HG03097 (cell line): ENCODE results near the gene FAT1.
"Not testable (repeated sequence)": the region's sequence is repeated elsewhere in the genome, so short reads cannot be mapped to it uniquely, and the experiment has no call there.

Experiments used
- ATAC-seq: cut with Tn5 transposase; IDR thresholded peaks from one replicate; pipeline ENCODE4 v1.9.1; 2021; ENCODE audit not compliant: unreplicated experiment, low FRiP score

FAT1 gene, protein sequence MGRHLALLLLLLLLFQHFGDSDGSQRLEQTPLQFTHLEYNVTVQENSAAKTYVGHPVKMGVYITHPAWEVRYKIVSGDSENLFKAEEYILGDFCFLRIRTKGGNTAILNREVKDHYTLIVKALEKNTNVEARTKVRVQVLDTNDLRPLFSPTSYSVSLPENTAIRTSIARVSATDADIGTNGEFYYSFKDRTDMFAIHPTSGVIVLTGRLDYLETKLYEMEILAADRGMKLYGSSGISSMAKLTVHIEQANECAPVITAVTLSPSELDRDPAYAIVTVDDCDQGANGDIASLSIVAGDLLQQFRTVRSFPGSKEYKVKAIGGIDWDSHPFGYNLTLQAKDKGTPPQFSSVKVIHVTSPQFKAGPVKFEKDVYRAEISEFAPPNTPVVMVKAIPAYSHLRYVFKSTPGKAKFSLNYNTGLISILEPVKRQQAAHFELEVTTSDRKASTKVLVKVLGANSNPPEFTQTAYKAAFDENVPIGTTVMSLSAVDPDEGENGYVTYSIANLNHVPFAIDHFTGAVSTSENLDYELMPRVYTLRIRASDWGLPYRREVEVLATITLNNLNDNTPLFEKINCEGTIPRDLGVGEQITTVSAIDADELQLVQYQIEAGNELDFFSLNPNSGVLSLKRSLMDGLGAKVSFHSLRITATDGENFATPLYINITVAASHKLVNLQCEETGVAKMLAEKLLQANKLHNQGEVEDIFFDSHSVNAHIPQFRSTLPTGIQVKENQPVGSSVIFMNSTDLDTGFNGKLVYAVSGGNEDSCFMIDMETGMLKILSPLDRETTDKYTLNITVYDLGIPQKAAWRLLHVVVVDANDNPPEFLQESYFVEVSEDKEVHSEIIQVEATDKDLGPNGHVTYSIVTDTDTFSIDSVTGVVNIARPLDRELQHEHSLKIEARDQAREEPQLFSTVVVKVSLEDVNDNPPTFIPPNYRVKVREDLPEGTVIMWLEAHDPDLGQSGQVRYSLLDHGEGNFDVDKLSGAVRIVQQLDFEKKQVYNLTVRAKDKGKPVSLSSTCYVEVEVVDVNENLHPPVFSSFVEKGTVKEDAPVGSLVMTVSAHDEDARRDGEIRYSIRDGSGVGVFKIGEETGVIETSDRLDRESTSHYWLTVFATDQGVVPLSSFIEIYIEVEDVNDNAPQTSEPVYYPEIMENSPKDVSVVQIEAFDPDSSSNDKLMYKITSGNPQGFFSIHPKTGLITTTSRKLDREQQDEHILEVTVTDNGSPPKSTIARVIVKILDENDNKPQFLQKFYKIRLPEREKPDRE (N-terminal part only)

GRCh38 chr4:186723292-186724057, at the start of gene FAT1:
Gene FAT1, minus strand, starts transcription at chr4:186723856. Its CDS starts 14,029 bp downstream, at chr4:186709827.
- no peak for ATAC-seq

GRCh38 chr4:186772936-186773487, 49.4 kb upstream of the FAT1 start:
- ATAC-seq: no peak

- ATAC-seq: no peak
These were observed 48.0 kb upstream of the FAT1 start for GRCh38 chr4:186771624-186772023.

DNA sequence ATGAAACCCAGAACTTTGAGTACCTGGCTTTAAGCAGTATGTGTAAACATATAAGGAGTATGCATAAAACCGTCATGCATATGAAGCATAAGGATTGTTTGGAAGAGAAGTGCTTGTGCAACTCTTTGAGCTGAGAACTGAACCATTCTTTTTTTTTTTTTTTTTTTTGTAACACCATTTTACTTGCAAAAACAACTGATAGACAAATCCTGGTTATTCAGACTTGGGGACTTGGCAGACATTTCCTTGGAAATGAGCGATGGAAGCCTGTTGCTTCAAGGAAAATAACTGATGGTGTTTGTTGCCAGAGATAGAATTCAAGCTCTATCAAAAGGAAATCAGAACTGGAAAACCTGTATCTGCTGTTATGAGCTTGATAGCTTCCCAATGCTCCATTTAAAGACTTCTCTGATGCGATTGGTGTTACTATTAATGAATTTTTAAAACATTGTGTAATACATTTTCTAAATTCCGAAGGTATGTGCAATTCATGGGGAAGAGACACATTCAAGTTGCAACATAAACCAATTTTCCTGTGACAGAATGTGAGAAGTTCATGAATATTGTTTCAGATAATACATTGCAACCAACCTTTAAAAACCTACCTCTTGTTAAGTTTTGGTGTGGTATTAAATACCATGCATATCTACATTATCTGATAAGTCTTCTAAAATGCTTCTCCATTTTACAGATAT, 47.0 kb upstream of the FAT1 start:
- no peak for ATAC-seq

DNA sequence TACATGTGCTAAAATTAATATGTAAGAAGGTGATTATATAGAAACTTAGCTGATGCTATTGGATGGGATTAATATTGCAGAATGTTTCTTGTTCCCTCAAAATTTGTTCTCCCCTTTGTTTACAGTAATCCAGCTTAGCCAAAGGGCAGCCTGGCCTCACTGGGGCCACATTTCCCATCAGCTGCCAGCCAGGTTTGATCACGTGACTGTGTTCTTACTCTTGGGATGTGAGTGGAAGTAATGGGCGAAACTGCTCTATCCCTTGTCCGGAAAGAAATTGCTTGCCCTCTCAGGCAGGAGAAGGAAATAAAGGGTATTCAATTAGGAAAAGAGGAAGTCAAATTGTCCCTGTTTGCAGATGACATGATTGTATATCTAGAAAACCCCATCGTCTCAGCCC, 44.1 kb upstream of the FAT1 start:
- no peak for ATAC-seq

GRCh38 chr4:186765673-186766546, 42.3 kb upstream of the FAT1 start:
- ATAC-seq: no peak

DNA sequence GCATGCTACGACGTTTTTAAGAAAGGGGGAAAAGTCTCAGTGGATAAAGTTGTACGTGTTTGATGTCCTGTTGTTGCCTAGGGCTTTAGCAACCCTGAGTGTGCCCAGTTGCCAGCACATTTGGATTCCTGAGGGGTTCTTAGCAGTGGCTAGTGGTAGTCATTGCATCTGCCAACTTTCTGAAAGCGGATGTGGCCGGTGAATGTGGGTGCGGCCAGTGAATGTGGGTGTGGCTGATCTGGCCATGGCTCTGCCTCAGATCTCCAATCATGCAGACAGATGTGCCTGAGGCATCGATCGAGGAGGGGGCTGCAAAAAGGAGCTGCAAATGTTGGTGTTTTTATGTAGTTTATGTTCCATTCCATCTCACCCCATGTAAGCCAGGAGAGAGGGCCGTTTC, 41.5 kb upstream of the FAT1 start:
- no peak for ATAC-seq

DNA sequence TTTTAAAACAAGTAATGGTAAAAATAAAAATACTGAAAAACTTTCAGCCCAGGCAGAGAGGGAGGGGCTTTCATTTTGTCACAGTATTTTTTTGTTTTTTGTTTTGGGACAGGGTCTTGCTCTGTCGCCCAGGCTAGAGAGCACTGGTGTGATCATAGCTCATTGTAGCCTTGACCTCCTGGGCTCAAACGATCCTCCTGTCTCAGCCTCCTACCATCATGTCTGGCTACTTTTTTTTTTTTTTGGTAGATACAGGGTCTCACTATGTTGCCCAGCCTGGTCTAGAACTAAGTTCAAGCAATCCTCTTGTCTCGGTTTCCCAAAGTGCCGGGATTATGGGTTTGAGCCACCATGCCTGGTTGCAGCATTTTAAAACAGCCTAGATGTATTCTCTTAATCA, 40.8 kb upstream of the FAT1 start:
- ATAC-seq: no peak

- no peak for ATAC-seq
These were observed 39.2 kb upstream of the FAT1 start for GRCh38 chr4:186762865-186763264.

DNA sequence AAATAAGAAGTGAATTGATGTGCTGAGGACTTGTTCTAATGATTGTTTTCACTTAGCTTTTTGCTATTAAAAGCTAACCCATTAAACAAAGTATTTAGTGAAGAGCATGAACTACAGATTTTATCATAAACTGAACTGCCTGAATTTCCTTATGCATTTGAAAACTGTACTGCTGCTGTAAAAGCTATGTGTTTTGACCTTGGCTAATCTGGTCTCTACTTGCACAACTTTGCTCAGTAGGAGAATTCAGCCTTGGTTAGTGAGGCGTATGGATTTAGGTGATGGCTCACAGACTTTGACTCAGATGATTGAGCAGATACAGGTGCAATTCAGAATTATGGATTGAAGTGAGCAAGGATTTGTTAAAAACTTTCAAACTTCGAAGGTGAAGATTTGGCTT, 38.7 kb upstream of the FAT1 start:
- no peak for ATAC-seq

- ATAC-seq: not testable (repeated sequence)
These were observed 38.3 kb upstream of the FAT1 start for GRCh38 chr4:186761956-186762355.

- no peak for ATAC-seq
These were observed 37.7 kb upstream of the FAT1 start for GRCh38 chr4:186761393-186761792.

- no peak for ATAC-seq
These were observed 36.9 kb upstream of the FAT1 start for GRCh38 chr4:186760576-186760975.

- no peak for ATAC-seq
These were observed 36.3 kb upstream of the FAT1 start for GRCh38 chr4:186759990-186760389.

- no peak for ATAC-seq
These were observed 35.5 kb upstream of the FAT1 start for GRCh38 chr4:186758929-186759682.

DNA sequence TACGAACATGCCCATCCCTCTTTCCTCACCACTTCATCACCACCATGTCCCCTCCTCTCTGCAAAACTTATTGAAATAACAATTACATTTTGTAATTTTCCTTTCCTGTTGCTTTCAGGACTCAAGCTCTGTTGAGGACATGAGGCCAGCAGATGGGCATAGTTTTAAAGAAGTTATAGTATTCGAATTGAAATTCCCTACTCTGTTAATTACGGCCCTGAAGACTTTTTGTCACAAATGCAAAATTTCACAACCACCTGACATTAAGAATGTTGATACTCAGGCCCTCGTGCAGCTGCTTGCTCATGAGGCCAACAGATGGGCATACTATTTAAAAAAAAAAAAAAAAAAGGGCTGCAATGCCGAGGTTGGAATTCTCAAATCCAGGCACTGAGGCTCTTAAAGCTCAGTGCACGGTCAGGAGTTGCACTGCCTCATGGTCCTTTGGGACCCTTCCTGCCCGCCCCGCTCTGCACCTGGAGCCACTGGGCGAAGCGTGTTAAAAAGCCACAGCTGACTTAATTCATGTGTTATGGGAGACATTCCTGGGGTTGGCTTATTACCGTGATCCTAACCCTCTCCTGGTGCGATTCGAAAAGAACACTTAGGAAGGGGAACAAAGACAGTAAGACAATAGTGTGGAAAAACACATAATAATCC, 34.2 kb upstream of the FAT1 start:
- ATAC-seq: no peak

- ATAC-seq: not testable (repeated sequence)
These were observed 32.9 kb upstream of the FAT1 start for GRCh38 chr4:186756550-186756949.
